ENCODE results near the gene FOXO1. TPM values are rescaled to one million over a fixed set of nuclear protein-coding genes. Genes with fewer than 3 reads are reported as not detected.
"Not testable (repeated sequence)": the region's sequence is repeated elsewhere in the genome, so short reads cannot be mapped to it uniquely, and the experiment has no call there.

FOXO1 gene
- total RNA-seq, 1 donor from 2014 or later, result 65.8 TPM

DNA sequence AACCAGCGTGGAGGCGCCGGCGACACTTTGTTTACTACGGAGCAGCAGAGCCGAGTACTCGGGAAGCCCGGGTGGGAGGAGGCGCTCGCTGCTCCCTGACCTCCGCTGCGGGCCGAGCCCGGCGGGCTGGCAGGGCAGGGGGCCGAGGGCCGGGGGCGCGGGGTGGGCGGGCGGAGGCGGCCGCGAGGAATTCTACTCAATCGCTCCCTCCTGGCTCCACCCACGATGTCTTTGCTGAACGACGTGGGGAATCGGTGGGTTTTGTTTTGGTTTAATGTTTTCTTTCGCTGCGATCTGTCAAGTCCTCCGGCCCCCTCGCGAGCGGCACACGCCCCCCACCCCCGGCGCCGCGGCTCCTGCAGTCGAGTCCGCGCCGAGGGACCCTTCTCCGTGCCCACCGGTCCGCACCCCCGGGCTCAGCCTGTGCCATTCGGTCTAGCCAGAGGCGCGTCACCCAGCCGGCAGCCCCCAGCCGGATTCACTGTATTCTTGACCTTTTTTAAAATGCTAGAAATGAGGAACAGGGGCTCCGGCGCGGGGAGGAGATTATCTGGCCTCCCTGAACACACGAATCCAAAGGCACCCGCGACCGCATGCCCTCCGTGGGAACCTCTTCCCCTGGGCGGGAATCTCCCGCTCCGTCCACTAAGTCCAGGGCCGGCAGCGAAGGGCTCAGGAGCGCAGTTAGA, 636 bp upstream of the FOXO1 start:
- H3K4me1 Mint-ChIP-seq (ENCODE audit: unreplicated experiment), result peaks cover 35% of the 10 kb centered on the region
- H3K27ac Mint-ChIP-seq (ENCODE audit: unreplicated experiment), result peak overlapping the region; percentile 93
- H3K27me3 Mint-ChIP-seq (ENCODE audit: unreplicated experiment), result peaks cover 13% of the 10 kb centered on the region
- TF ChIP-seq, protein P1, sequence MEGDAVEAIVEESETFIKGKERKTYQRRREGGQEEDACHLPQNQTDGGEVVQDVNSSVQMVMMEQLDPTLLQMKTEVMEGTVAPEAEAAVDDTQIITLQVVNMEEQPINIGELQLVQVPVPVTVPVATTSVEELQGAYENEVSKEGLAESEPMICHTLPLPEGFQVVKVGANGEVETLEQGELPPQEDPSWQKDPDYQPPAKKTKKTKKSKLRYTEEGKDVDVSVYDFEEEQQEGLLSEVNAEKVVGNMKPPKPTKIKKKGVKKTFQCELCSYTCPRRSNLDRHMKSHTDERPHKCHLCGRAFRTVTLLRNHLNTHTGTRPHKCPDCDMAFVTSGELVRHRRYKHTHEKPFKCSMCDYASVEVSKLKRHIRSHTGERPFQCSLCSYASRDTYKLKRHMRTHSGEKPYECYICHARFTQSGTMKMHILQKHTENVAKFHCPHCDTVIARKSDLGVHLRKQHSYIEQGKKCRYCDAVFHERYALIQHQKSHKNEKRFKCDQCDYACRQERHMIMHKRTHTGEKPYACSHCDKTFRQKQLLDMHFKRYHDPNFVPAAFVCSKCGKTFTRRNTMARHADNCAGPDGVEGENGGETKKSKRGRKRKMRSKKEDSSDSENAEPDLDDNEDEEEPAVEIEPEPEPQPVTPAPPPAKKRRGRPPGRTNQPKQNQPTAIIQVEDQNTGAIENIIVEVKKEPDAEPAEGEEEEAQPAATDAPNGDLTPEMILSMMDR (IDR thresholded peaks at IDR 0.05; ENCODE audit: unreplicated experiment), result no peak
- no peaks in the 10 kb centered on the region for H3K9me3 Mint-ChIP-seq (ENCODE audit: unreplicated experiment)
- peak; percentile 76 for DNase-seq (ENCODE audit: low spot score)
- H3K4me3 Mint-ChIP-seq (ENCODE audit: unreplicated experiment), result peak overlapping the region; percentile 96
- peaks cover 8% of the 10 kb centered on the region for H3K36me3 Mint-ChIP-seq (ENCODE audit: low read depth, unreplicated experiment)

GRCh38 chr13:40665126-40666044, 1.1 kb downstream of the FOXO1 start:
- Mint-ChIP-seq H3K4me3 (ENCODE audit: unreplicated experiment) (peak overlapping the region; percentile 95), H3K27ac (ENCODE audit: unreplicated experiment) (peak overlapping the region; percentile 82), H3K9me3 (ENCODE audit: unreplicated experiment) (no peaks in the 10 kb centered on the region), H3K36me3 (ENCODE audit: low read depth, unreplicated experiment) (peaks cover 8% of the 10 kb centered on the region), H3K4me1 (ENCODE audit: unreplicated experiment) (peaks cover 37% of the 10 kb centered on the region), H3K27me3 (ENCODE audit: unreplicated experiment) (peaks cover 13% of the 10 kb centered on the region)
- peak; percentile 28 for DNase-seq (ENCODE audit: low spot score)
- TF ChIP-seq, protein P1 (IDR thresholded peaks at IDR 0.05; ENCODE audit: unreplicated experiment), result no peak

GRCh38 chr13:40664350-40665125, 1.9 kb downstream of the FOXO1 start:
- DNase-seq (ENCODE audit: low spot score), result peak; percentile 47
- peak overlapping the region; percentile 99 for H3K4me3 Mint-ChIP-seq (ENCODE audit: unreplicated experiment)
- H3K9me3 Mint-ChIP-seq (ENCODE audit: unreplicated experiment), result no peaks in the 10 kb centered on the region
- peak overlapping the region; percentile 94 for H3K27ac Mint-ChIP-seq (ENCODE audit: unreplicated experiment)
- H3K36me3 Mint-ChIP-seq (ENCODE audit: low read depth, unreplicated experiment), result peaks cover 8% of the 10 kb centered on the region
- peaks cover 13% of the 10 kb centered on the region for H3K27me3 Mint-ChIP-seq (ENCODE audit: unreplicated experiment)
- peaks cover 42% of the 10 kb centered on the region for H3K4me1 Mint-ChIP-seq (ENCODE audit: unreplicated experiment)
- TF ChIP-seq, protein P1 (IDR thresholded peaks at IDR 0.05; ENCODE audit: unreplicated experiment), result no peak

GRCh38 chr13:40664100-40664349, 2.4 kb downstream of the FOXO1 start:
- peaks cover 43% of the 10 kb centered on the region for H3K4me1 Mint-ChIP-seq (ENCODE audit: unreplicated experiment)
- peak overlapping the region; percentile 85 for H3K27ac Mint-ChIP-seq (ENCODE audit: unreplicated experiment)
- H3K36me3 Mint-ChIP-seq (ENCODE audit: low read depth, unreplicated experiment); H3K9me3 Mint-ChIP-seq (ENCODE audit: unreplicated experiment); DNase-seq (ENCODE audit: low spot score): not testable (repeated sequence)
- peaks cover 13% of the 10 kb centered on the region for H3K27me3 Mint-ChIP-seq (ENCODE audit: unreplicated experiment)
- H3K4me3 Mint-ChIP-seq (ENCODE audit: unreplicated experiment), result peak overlapping the region; percentile 99

GRCh38 chr13:40662866-40663265, 3.6 kb downstream of the FOXO1 start:
- H3K4me1 Mint-ChIP-seq (ENCODE audit: unreplicated experiment), result peaks cover 42% of the 10 kb centered on the region
- TF ChIP-seq, protein P1 (IDR thresholded peaks at IDR 0.05; ENCODE audit: unreplicated experiment), result no peak
- no peaks in the 10 kb centered on the region for H3K9me3 Mint-ChIP-seq (ENCODE audit: unreplicated experiment)
- no peak overlapping the region for H3K27ac Mint-ChIP-seq (ENCODE audit: unreplicated experiment)
- peaks cover 8% of the 10 kb centered on the region for H3K36me3 Mint-ChIP-seq (ENCODE audit: low read depth, unreplicated experiment)
- peak overlapping the region; percentile 99 for H3K4me3 Mint-ChIP-seq (ENCODE audit: unreplicated experiment)
- peaks cover 13% of the 10 kb centered on the region for H3K27me3 Mint-ChIP-seq (ENCODE audit: unreplicated experiment)
- no peak for DNase-seq (ENCODE audit: low spot score)
